D721Med (cell line): ENCODE results near the gene ADAMTS13.

Experiments used
- DNase-seq: peaks from one replicate; pipeline ENCODE4 v3.0.0; 2011; ENCODE audit warnings: low spot score; ENCODE audit not compliant: insufficient read length
- FAIRE-seq: peaks from 2 replicates; lab custom pipeline; 2011; peaks lifted over from hg19 to GRCh38; lab: Jason Lieb, UNC
- CTCF ChIP-seq: IDR thresholded peaks from 2 replicates; pipeline ENCODE4 v1.5.1; 2012; ENCODE audit warnings: mild to moderate bottlenecking, control low read depth; ENCODE audit not compliant: insufficient read depth; ENCODE audit errors: missing control alignments

ADAMTS13 gene

GRCh38 chr9:133495327-133496293 lies 73.4 kb downstream of the ADAMTS13 start:
- no peak for TF ChIP-seq CTCF
- no peak for DNase-seq
- no peak for FAIRE-seq

GRCh38 chr9:133496861-133497842 lies 75.0 kb downstream of the ADAMTS13 start:
- DNase-seq (no peak), FAIRE-seq (no peak)
- TF ChIP-seq CTCF: no peak

- no peak for TF ChIP-seq CTCF
- DNase-seq (no peak), FAIRE-seq (no peak)
Measured at GRCh38 chr9:133499132-133499891, 77.1 kb downstream of the ADAMTS13 start.

GRCh38 chr9:133499892-133500270 lies 77.7 kb downstream of the ADAMTS13 start:
- DNase-seq: no peak
- no peak for FAIRE-seq
- TF ChIP-seq CTCF: no peak

GRCh38 chr9:133502112-133502511 lies 79.9 kb downstream of the ADAMTS13 start:
- DNase-seq (no peak), FAIRE-seq (no peak)
- TF ChIP-seq CTCF: no peak

- FAIRE-seq (no peak), DNase-seq (no peak)
- no peak for TF ChIP-seq CTCF
Measured at GRCh38 chr9:133505186-133505830, 83.1 kb downstream of the ADAMTS13 start.
